HEK293T (cell line): ENCODE results near the gene HYAL3.

Experiments used
- CTCF ChIA-PET: fragments of 350-600 bp; formaldehyde crosslinking; extraction: SDS; loops from one replicate; lab custom pipeline; 2021; ENCODE audit warnings: antibody characterized with exemption, inconsistent platforms; lab: Yijun Ruan, JAX
- POLR2A ChIA-PET: fragments of 350-600 bp; formaldehyde crosslinking; extraction: SDS; loops from one replicate; lab custom pipeline; 2020; ENCODE audit warnings: antibody characterized with exemption, inconsistent platforms; lab: Yijun Ruan, JAX
- DNase-seq: peaks from one replicate; pipeline ENCODE4 v3.0.0; 2012; ENCODE audit warnings: mixed read lengths; ENCODE audit errors: extremely low spot score
- ARNT ChIP-seq: fragments of 450-650 bp; IDR thresholded peaks from 2 replicates; pipeline ENCODE4 v1.6.1; 2017; ENCODE audit warnings: mild to moderate bottlenecking
- BHLHE40 ChIP-seq: fragments of 450-650 bp; IDR thresholded peaks from 2 replicates; pipeline ENCODE4 v1.6.1; 2016; ENCODE audit warnings: mild to moderate bottlenecking, moderate library complexity, borderline replicate concordance
- CTBP1 ChIP-seq: fragments of 450-650 bp; IDR thresholded peaks from 2 replicates; pipeline ENCODE4 v1.6.1; 2016; ENCODE audit warnings: borderline replicate concordance
- ELF4 ChIP-seq: fragments of 450-650 bp; IDR thresholded peaks from 2 replicates; pipeline ENCODE4 v1.6.1; 2017; ENCODE audit warnings: antibody characterized with exemption
- FOXA1 ChIP-seq: fragments of 450-650 bp; IDR thresholded peaks from 2 replicates; pipeline ENCODE4 v1.6.1; 2016; ENCODE audit warnings: mild to moderate bottlenecking
- FOXK2 ChIP-seq: fragments of 450-650 bp; IDR thresholded peaks from 2 replicates; pipeline ENCODE4 v1.6.1; 2016; ENCODE audit warnings: mild to moderate bottlenecking
- FOXM1 ChIP-seq: fragments of 450-650 bp; IDR thresholded peaks from 2 replicates; pipeline ENCODE4 v1.6.1; 2017; ENCODE audit warnings: mild to moderate bottlenecking, borderline replicate concordance
- HDGF ChIP-seq: fragments of 450-650 bp; IDR thresholded peaks from 2 replicates; pipeline ENCODE4 v1.6.1; 2017; ENCODE audit warnings: antibody characterized with exemption, borderline replicate concordance
- L3MBTL2 ChIP-seq: fragments of 450-650 bp; conservative IDR thresholded peaks from 2 replicates; pipeline ENCODE4 v1.6.1; 2016; ENCODE audit warnings: mild to moderate bottlenecking
- LEF1 ChIP-seq: fragments of 450-650 bp; IDR thresholded peaks from 2 replicates; pipeline ENCODE4 v1.6.1; 2017; ENCODE audit warnings: mild to moderate bottlenecking, borderline replicate concordance
- NFRKB ChIP-seq: fragments of 450-650 bp; IDR thresholded peaks from 2 replicates; pipeline ENCODE4 v1.6.1; 2016; ENCODE audit warnings: mild to moderate bottlenecking, moderate library complexity
- SP1 ChIP-seq: fragments of 450-650 bp; IDR thresholded peaks from 2 replicates; pipeline ENCODE4 v1.6.1; 2017
- SUZ12 ChIP-seq: fragments of 450-650 bp; IDR thresholded peaks from 2 replicates; pipeline ENCODE4 v1.6.1; 2016; ENCODE audit warnings: mild to moderate bottlenecking
- TARDBP ChIP-seq: fragments of 450-650 bp; IDR thresholded peaks from 2 replicates; pipeline ENCODE4 v1.6.1; 2016
- ZNF384 ChIP-seq: fragments of 450-650 bp; IDR thresholded peaks from 2 replicates; pipeline ENCODE4 v1.6.1; 2016
- TF ChIP-seq, protein P1 (sequence below): fragments of 450-650 bp; IDR thresholded peaks from 2 replicates; pipeline ENCODE4 v1.6.1; 2016

Gene HYAL3

DNA sequence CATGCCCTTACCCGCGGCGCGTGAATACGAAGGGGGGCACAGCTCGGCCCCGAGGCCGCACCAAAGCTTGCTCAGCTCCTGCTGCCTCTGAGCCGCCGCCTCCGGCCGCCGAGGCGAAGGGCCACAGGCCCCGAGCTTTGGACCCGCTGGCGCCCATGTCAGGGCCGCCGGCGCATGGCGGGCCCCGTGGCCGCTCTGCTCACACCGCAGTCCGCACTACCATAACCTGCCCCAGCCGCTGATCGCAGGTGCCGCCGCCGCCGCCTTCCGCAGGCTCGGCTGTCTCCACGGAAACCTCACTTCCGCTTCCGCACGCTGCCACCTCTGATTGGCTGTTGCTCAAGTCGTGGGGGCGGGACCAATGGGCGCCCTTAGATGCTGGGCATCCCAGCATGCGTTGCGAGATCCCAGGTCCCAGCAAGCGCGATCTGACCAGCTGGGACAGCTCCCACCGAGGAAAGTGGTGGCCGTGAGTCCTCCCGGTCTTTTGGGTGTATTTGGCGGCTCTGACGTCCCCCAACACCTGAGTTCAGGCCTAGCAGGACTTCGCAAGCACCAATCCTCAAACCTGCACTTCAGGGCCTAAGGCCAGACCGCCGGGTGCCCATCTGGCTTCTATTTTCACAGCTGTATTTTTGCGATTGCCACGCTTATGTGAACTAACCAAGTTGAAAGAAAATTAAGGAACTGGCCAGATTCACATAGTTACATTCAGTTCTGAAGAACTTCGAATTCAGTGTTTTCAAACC is 28.9 kb upstream of the HYAL3 start, which contains the start of gene TUSC2:
Gene TUSC2 (minus strand): TSS at position 281 of the 749 bp plus-strand sequence. CDS start 124 bp downstream, at position 157.
- DNase-seq: peak; percentile 95
- TF ChIP-seq LEF1 (no peak), ELF4 (peak; percentile 64), FOXK2 (no peak)
- TF ChIP-seq, protein P1, sequence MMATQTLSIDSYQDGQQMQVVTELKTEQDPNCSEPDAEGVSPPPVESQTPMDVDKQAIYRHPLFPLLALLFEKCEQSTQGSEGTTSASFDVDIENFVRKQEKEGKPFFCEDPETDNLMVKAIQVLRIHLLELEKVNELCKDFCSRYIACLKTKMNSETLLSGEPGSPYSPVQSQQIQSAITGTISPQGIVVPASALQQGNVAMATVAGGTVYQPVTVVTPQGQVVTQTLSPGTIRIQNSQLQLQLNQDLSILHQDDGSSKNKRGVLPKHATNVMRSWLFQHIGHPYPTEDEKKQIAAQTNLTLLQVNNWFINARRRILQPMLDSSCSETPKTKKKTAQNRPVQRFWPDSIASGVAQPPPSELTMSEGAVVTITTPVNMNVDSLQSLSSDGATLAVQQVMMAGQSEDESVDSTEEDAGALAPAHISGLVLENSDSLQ: peak; percentile 76; the same call in 1 of the 2 replicates
- ChIA-PET POLR2A (interaction anchor here (0.8 to 3.1 kb wide), 22 partner anchors 9 to 241 kb away, joined by 3 to 88 read pairs (median 4); partner anchors contain the start of genes CYB561D2, GNAI2, HEMK1 and HYAL3), CTCF (interaction anchor here (1.6 kb wide), 1 partner anchor 9 kb away, joined by 10 read pairs; no protein-coding TSS in a partner anchor)

DNA sequence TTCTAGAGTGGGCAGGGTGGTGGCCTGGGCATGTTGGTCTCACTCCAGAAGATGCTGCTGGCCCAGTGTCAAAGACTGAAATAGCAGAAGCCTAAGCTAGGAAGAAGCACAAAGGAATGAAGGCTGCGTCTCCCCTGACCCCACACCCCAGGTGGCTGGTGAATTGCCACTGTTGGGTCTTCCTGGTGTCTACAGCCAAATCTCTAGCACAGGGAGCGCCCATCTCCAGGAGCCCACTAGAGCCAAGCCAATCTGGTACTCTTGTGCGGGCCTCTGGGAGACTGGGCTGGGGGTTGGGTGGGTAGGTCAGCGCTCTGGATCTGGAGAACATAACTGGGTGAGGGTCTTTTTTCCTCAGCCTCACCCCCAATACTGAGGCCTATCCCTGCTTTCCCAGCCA is 27.9 kb upstream of the HYAL3 start:
- ChIA-PET CTCF (no interaction called here), POLR2A (interaction anchor here (0.9 to 3.1 kb wide), 16 partner anchors 9 to 133 kb away, joined by 3 to 88 read pairs (median 5); partner anchors contain the start of genes CYB561D2, GNAI2, HYAL3 and IFRD2)
- DNase-seq: no peak
- no peak for TF ChIP-seq FOXK2
- TF ChIP-seq ELF4: no peak
- no peak for TF ChIP-seq LEF1
- TF ChIP-seq FOXA1: no peak
- no peak for TF ChIP-seq CTBP1
- no peak for TF ChIP-seq TARDBP
- no peak for TF ChIP-seq ZNF384
- TF ChIP-seq L3MBTL2: no peak
- no peak for TF ChIP-seq FOXM1
- TF ChIP-seq SP1: no peak
- no peak for TF ChIP-seq ARNT
- no peak for TF ChIP-seq SUZ12
- TF ChIP-seq, protein P1: no peak

DNA sequence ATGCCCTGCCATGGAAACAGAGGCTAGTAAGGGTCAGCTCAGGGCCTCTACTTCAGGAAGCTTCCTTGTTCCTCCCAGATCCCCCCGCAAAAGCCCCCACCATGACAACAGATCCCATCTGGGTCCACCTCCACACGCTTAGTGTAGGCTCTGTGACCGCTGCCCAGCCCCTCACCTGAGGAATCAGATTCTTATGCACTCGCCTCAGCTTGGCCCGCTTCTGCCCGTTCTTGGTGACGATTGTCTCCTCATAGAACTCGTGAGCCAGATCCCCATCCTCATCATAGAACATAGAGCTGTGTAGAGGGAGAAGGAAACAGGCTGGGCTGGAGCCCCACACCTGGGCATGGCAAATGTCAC is 27.0 kb upstream of the HYAL3 start:
- TF ChIP-seq SP1 (no peak), FOXK2 (no peak), ZNF384 (no peak), HDGF (no peak), L3MBTL2 (no peak), SUZ12 (no peak), NFRKB (no peak), FOXA1 (no peak), BHLHE40 (no peak), ELF4 (no peak), CTBP1 (no peak), LEF1 (no peak), FOXM1 (no peak), ARNT (no peak)
- CTCF ChIA-PET: no interaction called here
- POLR2A ChIA-PET: interaction anchor here (1.7 to 2.2 kb wide), 2 partner anchors 11 to 24 kb away, joined by 5 to 14 read pairs; partner anchors contain the start of genes CYB561D2 and NPRL2
- DNase-seq: no peak

DNA sequence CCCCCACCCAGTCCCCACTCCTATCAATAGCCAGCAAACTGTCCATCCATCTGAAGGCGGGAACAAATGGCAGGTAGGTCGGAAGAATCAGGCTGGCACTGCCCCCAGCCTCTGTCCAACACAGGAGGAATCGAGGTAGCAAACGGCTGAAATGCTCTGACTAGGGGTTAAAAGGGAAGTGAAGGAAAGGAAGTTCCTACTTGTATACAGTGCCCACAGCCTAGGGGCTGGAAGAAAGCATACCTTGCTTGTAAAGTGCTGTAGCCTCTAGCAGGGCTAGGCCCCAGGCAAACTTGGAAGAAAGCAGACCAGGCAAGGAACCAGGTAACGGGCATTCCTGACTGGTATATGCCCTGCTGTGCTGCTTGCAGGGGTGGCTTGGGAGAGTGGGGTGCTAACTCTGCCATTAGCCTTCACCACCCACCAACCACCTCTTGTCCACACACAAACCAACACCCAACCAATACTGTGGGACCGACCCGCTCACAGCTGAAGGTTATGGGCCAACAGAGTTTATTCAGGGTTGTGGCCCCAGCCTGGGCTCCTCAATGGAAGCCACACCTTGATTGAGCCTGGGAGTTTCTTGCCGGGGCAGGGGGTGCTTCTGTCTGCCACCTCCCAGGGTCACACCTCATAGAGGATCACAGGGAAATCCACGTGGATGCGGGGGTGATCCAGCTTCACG is 26.4 kb upstream of the HYAL3 start:
- DNase-seq: no peak
- CTCF ChIA-PET: interaction anchor here (0.7 kb wide), 1 partner anchor 26 kb away, joined by 3 read pairs; the partner anchor contains the start of genes HYAL3 and NAA80
- POLR2A ChIA-PET: interaction anchor here (1.7 kb wide), 1 partner anchor 12 kb away, joined by 5 read pairs; no protein-coding TSS in a partner anchor
- TF ChIP-seq ELF4: no peak

DNA sequence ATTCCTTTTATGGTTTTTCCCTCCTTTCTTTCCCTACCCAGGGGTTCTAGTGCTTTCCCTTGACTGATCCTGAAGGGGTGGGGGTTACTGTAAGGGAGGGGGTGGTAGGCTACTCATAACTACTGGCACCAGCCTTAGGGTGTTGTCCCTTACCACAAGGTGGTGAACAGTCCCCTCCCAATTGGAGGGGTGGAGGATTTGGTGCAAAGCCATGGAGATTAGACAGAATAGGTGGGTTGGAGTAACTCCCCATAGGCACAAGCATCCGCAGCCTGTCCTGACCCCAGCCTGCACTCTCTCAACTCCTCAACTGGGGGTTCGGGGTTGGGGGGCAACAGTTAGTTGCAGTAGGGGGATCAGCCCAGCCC is 25.9 kb upstream of the HYAL3 start:
- no peak for DNase-seq
- ChIA-PET CTCF (interaction anchor here (0.7 to 1.6 kb wide), 3 partner anchors 26 to 217 kb away, joined by 3 read pairs; partner anchors contain the start of genes HYAL3 and NAA80), POLR2A (interaction anchor here (3.7 kb wide), 1 partner anchor 12 kb away, joined by 23 read pairs; no protein-coding TSS in a partner anchor)
- TF ChIP-seq TARDBP (no peak), SUZ12 (no peak), HDGF (no peak), ARNT (no peak), BHLHE40 (no peak), SP1 (no peak), LEF1 (no peak), L3MBTL2 (no peak), FOXM1 (no peak), ZNF384 (no peak), FOXA1 (no peak), CTBP1 (no peak), FOXK2 (no peak)
- TF ChIP-seq, protein P1: no peak
